Mammary epithelial cell (primary cell): ENCODE measurements around the gene CA4.

Experiments
- CTCF ChIP-seq, 2 donors: IDR thresholded peaks in 1 of 2; conservative IDR thresholded peaks in 1 of 2; 2 replicates each; pipeline ENCODE4 v1.5.1; 2011 to 2012; ENCODE audit warnings: inconsistent platforms in 2 of 2, low read length in 2 of 2, mild to moderate bottlenecking in 2 of 2, control low read depth in 1 of 2, low read depth in 1 of 2; ENCODE audit not compliant: insufficient read depth in 1 of 2; ENCODE audit errors: extremely low read depth in 1 of 2
- EZH2 ChIP-seq: IDR thresholded peaks from 2 replicates; pipeline ENCODE4 v1.6.1; 2012; ENCODE audit warnings: low read length, inconsistent platforms, borderline replicate concordance

- TF ChIP-seq CTCF (conservative IDR thresholded peaks at IDR 0.05 in 1 of 2, IDR thresholded peaks at IDR 0.05 in 1 of 2; ENCODE audit: extremely low read depth in 1 of 2, insufficient read depth in 1 of 2, low read depth in 1 of 2, low read length in 2 of 2), result no peak
- no peak for TF ChIP-seq EZH2
Measured at GRCh38 chr17:60155815-60156214, 6.0 kb downstream of the CA4 start.
